PC-3 (cell line): ENCODE measurements around the gene HTR3B.

ENCODE experiments used
- EZH2 ChIP-seq: fragments of 300-600 bp; sonication (generic); IDR thresholded peaks from one replicate; pipeline ENCODE4 v1.6.1; 2017; ENCODE audit warnings: antibody characterized with exemption, mild to moderate bottlenecking, low read length; ENCODE audit not compliant: unreplicated experiment
- TF ChIP-seq, protein P1 (sequence below): fragments of 300-600 bp; sonication (generic); conservative IDR thresholded peaks from 2 replicates; pipeline ENCODE4 v1.5.1; 2017; ENCODE audit warnings: antibody characterized with exemption, low read depth, mild to moderate bottlenecking, low read length

- TF ChIP-seq, protein P1, sequence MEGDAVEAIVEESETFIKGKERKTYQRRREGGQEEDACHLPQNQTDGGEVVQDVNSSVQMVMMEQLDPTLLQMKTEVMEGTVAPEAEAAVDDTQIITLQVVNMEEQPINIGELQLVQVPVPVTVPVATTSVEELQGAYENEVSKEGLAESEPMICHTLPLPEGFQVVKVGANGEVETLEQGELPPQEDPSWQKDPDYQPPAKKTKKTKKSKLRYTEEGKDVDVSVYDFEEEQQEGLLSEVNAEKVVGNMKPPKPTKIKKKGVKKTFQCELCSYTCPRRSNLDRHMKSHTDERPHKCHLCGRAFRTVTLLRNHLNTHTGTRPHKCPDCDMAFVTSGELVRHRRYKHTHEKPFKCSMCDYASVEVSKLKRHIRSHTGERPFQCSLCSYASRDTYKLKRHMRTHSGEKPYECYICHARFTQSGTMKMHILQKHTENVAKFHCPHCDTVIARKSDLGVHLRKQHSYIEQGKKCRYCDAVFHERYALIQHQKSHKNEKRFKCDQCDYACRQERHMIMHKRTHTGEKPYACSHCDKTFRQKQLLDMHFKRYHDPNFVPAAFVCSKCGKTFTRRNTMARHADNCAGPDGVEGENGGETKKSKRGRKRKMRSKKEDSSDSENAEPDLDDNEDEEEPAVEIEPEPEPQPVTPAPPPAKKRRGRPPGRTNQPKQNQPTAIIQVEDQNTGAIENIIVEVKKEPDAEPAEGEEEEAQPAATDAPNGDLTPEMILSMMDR = peak; percentile 95
- no peak for TF ChIP-seq EZH2
Measured at GRCh38 chr11:113896156-113896879, 8.3 kb upstream of the HTR3B start.
